Activated naive CD8-positive, alpha-beta T cell treated with anti-CD3 and anti-CD28 coated beads, Interleukin-2, amount 10 ng/mL, durations not matched to agents 7 days and 5 days (primary cell): ENCODE measurements around the gene NXPH1. TPM values are rescaled to one million over a fixed set of nuclear protein-coding genes. Genes with fewer than 3 reads are reported as not detected.

ENCODE experiments used
- ATAC-seq: fragments of 150-1000 bp; cut with Tn5 transposase; one replicate; pipeline ENCODE4 v1.10.0; 2021; ENCODE audit warnings: low read depth, moderate library complexity
- POLR2A ChIA-PET: fragments of 350-600 bp; sonication (Branson Sonifier 250); formaldehyde crosslinking; loops from one replicate; lab custom pipeline; 2021; ENCODE audit warnings: antibody characterized with exemption; lab: Charles Lee
- DNase-seq: peaks from one replicate; pipeline ENCODE4 v3.0.0; 2021
- H3K27ac Mint-ChIP-seq: one replicate; pipeline ENCODE4 v1.8.0; 2022; ENCODE audit warnings: mild to moderate bottlenecking, mixed read lengths
- H3K27me3 Mint-ChIP-seq: one replicate; pipeline ENCODE4 v1.8.0; 2022; ENCODE audit warnings: mild to moderate bottlenecking, moderate library complexity, mixed read lengths
- H3K36me3 Mint-ChIP-seq: one replicate; pipeline ENCODE4 v1.8.0; 2021; ENCODE audit warnings: mild to moderate bottlenecking, mixed read lengths
- H3K4me1 Mint-ChIP-seq: one replicate; pipeline ENCODE4 v1.8.0; 2021; ENCODE audit warnings: mixed read lengths
- H3K4me3 Mint-ChIP-seq: one replicate; pipeline ENCODE4 v1.8.0; 2022; ENCODE audit warnings: mild to moderate bottlenecking, moderate library complexity, mixed read lengths
- H3K9me3 Mint-ChIP-seq: one replicate; pipeline ENCODE4 v1.8.0; 2021; ENCODE audit warnings: mixed read lengths
- total RNA-seq, 2 experiments: library from RNA; stranded (reverse); gene quantifications; one replicate each; pipeline ENCODE4 v1.2.3, GENCODE V29; 2021

NXPH1 gene
- total RNA-seq, 2 experiments from 2014 or later, result not detected

GRCh38 chr7:8612584-8612983 lies 179.2 kb downstream of the NXPH1 start:
- Mint-ChIP-seq H3K9me3 (no peaks in the 10 kb centered on the region), H3K36me3 (no peaks in the 10 kb centered on the region), H3K27ac (no peak overlapping the region), H3K4me1 (no peaks in the 10 kb centered on the region), H3K4me3 (no peak overlapping the region), H3K27me3 (no peaks in the 10 kb centered on the region)
- DNase-seq (no peak), ATAC-seq (no peak)
- POLR2A ChIA-PET, result no interaction called here

GRCh38 chr7:8613191-8613590 lies 179.8 kb downstream of the NXPH1 start:
- H3K4me3 Mint-ChIP-seq, result no peak overlapping the region
- POLR2A ChIA-PET, result no interaction called here
- DNase-seq (no peak), ATAC-seq (no peak)
- no peaks in the 10 kb centered on the region for H3K4me1 Mint-ChIP-seq
- no peaks in the 10 kb centered on the region for H3K36me3 Mint-ChIP-seq
- H3K27ac Mint-ChIP-seq, result no peak overlapping the region
- no peaks in the 10 kb centered on the region for H3K9me3 Mint-ChIP-seq
- no peaks in the 10 kb centered on the region for H3K27me3 Mint-ChIP-seq

GRCh38 chr7:8615019-8615418 lies 181.6 kb downstream of the NXPH1 start:
- no peak overlapping the region for H3K27ac Mint-ChIP-seq
- no peaks in the 10 kb centered on the region for H3K4me1 Mint-ChIP-seq
- no peak for DNase-seq
- peaks cover 2% of the 10 kb centered on the region for H3K27me3 Mint-ChIP-seq
- no peak for ATAC-seq
- H3K4me3 Mint-ChIP-seq, result no peak overlapping the region
- H3K36me3 Mint-ChIP-seq, result no peaks in the 10 kb centered on the region
- no peaks in the 10 kb centered on the region for H3K9me3 Mint-ChIP-seq
- POLR2A ChIA-PET, result no interaction called here

GRCh38 chr7:8618441-8619070 lies 185.1 kb downstream of the NXPH1 start:
- no peaks in the 10 kb centered on the region for H3K9me3 Mint-ChIP-seq
- H3K27ac Mint-ChIP-seq, result no peak overlapping the region
- H3K4me1 Mint-ChIP-seq, result no peaks in the 10 kb centered on the region
- H3K27me3 Mint-ChIP-seq, result peaks cover 2% of the 10 kb centered on the region
- no peak overlapping the region for H3K4me3 Mint-ChIP-seq
- DNase-seq (no peak), ATAC-seq (no peak)
- no peaks in the 10 kb centered on the region for H3K36me3 Mint-ChIP-seq
- POLR2A ChIA-PET, result no interaction called here

- Mint-ChIP-seq H3K4me3 (no peak overlapping the region), H3K9me3 (no peaks in the 10 kb centered on the region), H3K27ac (no peak overlapping the region), H3K27me3 (peaks cover 2% of the 10 kb centered on the region), H3K4me1 (no peaks in the 10 kb centered on the region), H3K36me3 (no peaks in the 10 kb centered on the region)
- ATAC-seq, result no peak
- POLR2A ChIA-PET, result no interaction called here
- no peak for DNase-seq
Measured at GRCh38 chr7:8620169-8620568, 186.8 kb downstream of the NXPH1 start.

GRCh38 chr7:8625612-8626011 lies 192.2 kb downstream of the NXPH1 start:
- no peak overlapping the region for H3K4me3 Mint-ChIP-seq

GRCh38 chr7:8627325-8627724 lies 193.9 kb downstream of the NXPH1 start:
- no peaks in the 10 kb centered on the region for H3K4me1 Mint-ChIP-seq
- DNase-seq (no peak), ATAC-seq (no peak)
- no peaks in the 10 kb centered on the region for H3K36me3 Mint-ChIP-seq
- POLR2A ChIA-PET, result no interaction called here
- no peak overlapping the region for H3K4me3 Mint-ChIP-seq
- H3K27me3 Mint-ChIP-seq, result no peaks in the 10 kb centered on the region
- no peaks in the 10 kb centered on the region for H3K9me3 Mint-ChIP-seq
- no peak overlapping the region for H3K27ac Mint-ChIP-seq

More at GRCh38 chr7:8625612-8626011, 192.2 kb downstream of the NXPH1 start:
- no peaks in the 10 kb centered on the region for H3K36me3 Mint-ChIP-seq
- DNase-seq (no peak), ATAC-seq (no peak)
- no peak overlapping the region for H3K27ac Mint-ChIP-seq
- POLR2A ChIA-PET, result no interaction called here
- H3K4me1 Mint-ChIP-seq, result no peaks in the 10 kb centered on the region
- no peaks in the 10 kb centered on the region for H3K27me3 Mint-ChIP-seq
- H3K9me3 Mint-ChIP-seq, result no peaks in the 10 kb centered on the region

GRCh38 chr7:8628656-8629055 lies 195.2 kb downstream of the NXPH1 start:
- no peak overlapping the region for H3K27ac Mint-ChIP-seq
- no peak overlapping the region for H3K4me3 Mint-ChIP-seq
- H3K9me3 Mint-ChIP-seq, result no peaks in the 10 kb centered on the region
- no peaks in the 10 kb centered on the region for H3K4me1 Mint-ChIP-seq
- no peak for ATAC-seq
- H3K36me3 Mint-ChIP-seq, result no peaks in the 10 kb centered on the region
- no peaks in the 10 kb centered on the region for H3K27me3 Mint-ChIP-seq
- POLR2A ChIA-PET, result no interaction called here
- no peak for DNase-seq

- ATAC-seq, result no peak
- Mint-ChIP-seq H3K9me3 (no peaks in the 10 kb centered on the region), H3K27me3 (no peaks in the 10 kb centered on the region), H3K36me3 (no peaks in the 10 kb centered on the region), H3K27ac (no peak overlapping the region), H3K4me1 (no peaks in the 10 kb centered on the region), H3K4me3 (no peak overlapping the region)
- no peak for DNase-seq
- POLR2A ChIA-PET, result no interaction called here
Measured at GRCh38 chr7:8629504-8629903, 196.1 kb downstream of the NXPH1 start.

GRCh38 chr7:8637322-8637721 lies 203.9 kb downstream of the NXPH1 start:
- no peak overlapping the region for H3K27ac Mint-ChIP-seq
- no peaks in the 10 kb centered on the region for H3K4me1 Mint-ChIP-seq
- no peaks in the 10 kb centered on the region for H3K27me3 Mint-ChIP-seq
- H3K4me3 Mint-ChIP-seq, result no peak overlapping the region
- DNase-seq (no peak), ATAC-seq (no peak)
- H3K36me3 Mint-ChIP-seq, result no peaks in the 10 kb centered on the region
- POLR2A ChIA-PET, result no interaction called here
- no peaks in the 10 kb centered on the region for H3K9me3 Mint-ChIP-seq

GRCh38 chr7:8638076-8638475 lies 204.7 kb downstream of the NXPH1 start:
- no peak overlapping the region for H3K27ac Mint-ChIP-seq
- H3K36me3 Mint-ChIP-seq, result no peaks in the 10 kb centered on the region
- no peaks in the 10 kb centered on the region for H3K27me3 Mint-ChIP-seq
- no peaks in the 10 kb centered on the region for H3K9me3 Mint-ChIP-seq
- H3K4me3 Mint-ChIP-seq, result no peak overlapping the region
- no peaks in the 10 kb centered on the region for H3K4me1 Mint-ChIP-seq
- POLR2A ChIA-PET, result no interaction called here
- DNase-seq, result no peak
- ATAC-seq, result no peak

GRCh38 chr7:8639668-8640067 lies 206.3 kb downstream of the NXPH1 start:
- ATAC-seq, result no peak
- H3K27ac Mint-ChIP-seq, result no peak overlapping the region
- POLR2A ChIA-PET, result no interaction called here
- no peaks in the 10 kb centered on the region for H3K4me1 Mint-ChIP-seq
- H3K4me3 Mint-ChIP-seq, result no peak overlapping the region
- DNase-seq, result no peak
- H3K9me3 Mint-ChIP-seq, result no peaks in the 10 kb centered on the region
- H3K27me3 Mint-ChIP-seq, result no peaks in the 10 kb centered on the region
- H3K36me3 Mint-ChIP-seq, result no peaks in the 10 kb centered on the region

- no peaks in the 10 kb centered on the region for H3K27me3 Mint-ChIP-seq
- no peaks in the 10 kb centered on the region for H3K36me3 Mint-ChIP-seq
- no peak for ATAC-seq
- DNase-seq, result no peak
- no peak overlapping the region for H3K4me3 Mint-ChIP-seq
- H3K27ac Mint-ChIP-seq, result no peak overlapping the region
- POLR2A ChIA-PET, result no interaction called here
- no peaks in the 10 kb centered on the region for H3K4me1 Mint-ChIP-seq
- no peaks in the 10 kb centered on the region for H3K9me3 Mint-ChIP-seq
Measured at GRCh38 chr7:8640671-8641070, 207.3 kb downstream of the NXPH1 start.

GRCh38 chr7:8668627-8669500 lies 235.5 kb downstream of the NXPH1 start:
- H3K27ac Mint-ChIP-seq, result no peak overlapping the region
- no peak for ATAC-seq
- no peaks in the 10 kb centered on the region for H3K27me3 Mint-ChIP-seq
- no peaks in the 10 kb centered on the region for H3K36me3 Mint-ChIP-seq
- no peak for DNase-seq
- POLR2A ChIA-PET, result no interaction called here
- H3K9me3 Mint-ChIP-seq, result no peaks in the 10 kb centered on the region
- H3K4me1 Mint-ChIP-seq, result no peaks in the 10 kb centered on the region
- H3K4me3 Mint-ChIP-seq, result no peak overlapping the region
